Natural killer cell (primary cell): ENCODE data around the gene CTSH. TPM values are rescaled to one million over a fixed set of nuclear protein-coding genes. Genes with fewer than 3 reads are reported as not detected.

Experiments used
- ATAC-seq, 3 donors: fragments of 150-1000 bp in 2 of 3; fragments of 200-7000 bp in 1 of 3; cut with Tn5 transposase; 1 replicate in 1 of 3; 2 replicates in 2 of 3; pipeline ENCODE4 v1.10.0; 2021; ENCODE audit warnings: mild to moderate bottlenecking in 2 of 3, moderate library complexity in 2 of 3
- DNase-seq, 2 donors: peaks; one replicate each; pipeline versions ENCODE4 v3.0.0 to v3.0.0-alpha.2; 2013 to 2021; ENCODE audit warnings: mixed read lengths in 1 of 2
- H3K27ac ChIP-seq: one replicate; pipeline ENCODE4 v1.5.1; 2013; ENCODE audit warnings: mild to moderate bottlenecking, low read length
- H3K27me3 ChIP-seq: one replicate; pipeline ENCODE4 v1.6.1; 2013; ENCODE audit warnings: low read length; ENCODE audit not compliant: control insufficient read depth, insufficient read depth
- H3K36me3 ChIP-seq: one replicate; pipeline ENCODE4 v1.6.1; 2013; ENCODE audit warnings: low read length; ENCODE audit not compliant: control insufficient read depth, insufficient read depth
- H3K4me1 ChIP-seq: one replicate; pipeline ENCODE4 v1.6.1; 2013; ENCODE audit warnings: low read length; ENCODE audit not compliant: control insufficient read depth, insufficient read depth
- H3K4me3 ChIP-seq: one replicate; pipeline ENCODE4 v1.5.1; 2013; ENCODE audit warnings: low read length
- H3K9me3 ChIP-seq: one replicate; pipeline ENCODE4 v1.6.1; 2013; ENCODE audit warnings: low read length; ENCODE audit not compliant: control insufficient read depth, insufficient read depth
- H3K27ac Mint-ChIP-seq, 2 donors: one replicate each; pipeline ENCODE4 v1.8.0; 2022; ENCODE audit warnings: mild to moderate bottlenecking in 2 of 2, mixed read lengths in 2 of 2, moderate library complexity in 1 of 2
- H3K27me3 Mint-ChIP-seq, 2 donors: one replicate each; pipeline ENCODE4 v1.8.0; 2022; ENCODE audit warnings: low read depth in 2 of 2, mixed read lengths in 2 of 2
- H3K36me3 Mint-ChIP-seq: one replicate; pipeline ENCODE4 v1.8.0; 2022; ENCODE audit warnings: mixed read lengths
- H3K4me1 Mint-ChIP-seq, 2 donors: one replicate each; pipeline ENCODE4 v1.8.0; 2022; ENCODE audit warnings: mixed read lengths in 2 of 2
- H3K4me3 Mint-ChIP-seq: one replicate; pipeline ENCODE4 v1.8.0; 2022; ENCODE audit warnings: mild to moderate bottlenecking, moderate library complexity, mixed read lengths
- H3K9me3 Mint-ChIP-seq, 2 donors: one replicate each; pipeline ENCODE4 v1.8.0; 2022; ENCODE audit warnings: mixed read lengths in 2 of 2
- CTCF ChIP-seq: fragments of 200-600 bp; IDR thresholded peaks from one replicate; pipeline ENCODE4 v1.8.0; 2022; ENCODE audit warnings: antibody characterized with exemption
- WGBS: methylation state at CpG from one replicate; pipeline ENCODE4 v1.1.7; 2013; ENCODE audit warnings: missing lambda C conversion rate; ENCODE audit not compliant: insufficient coverage; 5-methylcytosine and 5-hydroxymethylcytosine counted together
- intact Hi-C: fragments of 100-400 bp; cut with micrococcal nuclease; formaldehyde crosslinking; loops from one replicate; pipeline ENCODE4 v1.14.2; 2022
- total RNA-seq, 4 donors: library from RNA; stranded (reverse); fragments of 120-200 nt in 1 of 4; gene quantifications; one replicate each; pipeline versions ENCODE4 v1.2.3 to v1.2.4, GENCODE V29; 2013 to 2022

Gene CTSH
- total RNA-seq, 3 donors from 2014 or later (not counting 1 experiment from before 2014, with no cell fraction given) = 8.8 to 18.1 (median 9.7) TPM

- no peaks in the 10 kb centered on the region for H3K9me3 ChIP-seq
- no peaks in the 10 kb centered on the region for H3K9me3 Mint-ChIP-seq
- no peak for DNase-seq
- H3K27ac ChIP-seq = no peak overlapping the region
- H3K27ac Mint-ChIP-seq = no peak overlapping the region
- 55% methylated on average over 1 of the region's 1 CpG for WGBS
- no peak overlapping the region for H3K4me3 ChIP-seq
- H3K4me1 Mint-ChIP-seq = peaks cover 0 to 6% of the 10 kb centered on the region in 2 donors
- intact Hi-C loops = no loop called here
- peaks cover 3 to 23% of the 10 kb centered on the region in 2 donors for H3K27me3 Mint-ChIP-seq
- H3K36me3 Mint-ChIP-seq = no peaks in the 10 kb centered on the region
- H3K4me1 ChIP-seq = peaks cover 19% of the 10 kb centered on the region
- no peak overlapping the region for H3K4me3 Mint-ChIP-seq
- no peaks in the 10 kb centered on the region for H3K27me3 ChIP-seq
- no peak for TF ChIP-seq CTCF
- ATAC-seq = no peak
- no peaks in the 10 kb centered on the region for H3K36me3 ChIP-seq
Observed at GRCh38 chr15:78990278-78990677, 45.4 kb upstream of the CTSH start.

- H3K27ac Mint-ChIP-seq = no peak overlapping the region
- H3K27me3 ChIP-seq = no peaks in the 10 kb centered on the region
- H3K4me3 ChIP-seq = no peak overlapping the region
- 91% methylated on average over 7 of the region's 9 CpGs for WGBS
- H3K27me3 Mint-ChIP-seq = peaks cover 3 to 23% of the 10 kb centered on the region in 2 donors
- peaks cover 0 to 6% of the 10 kb centered on the region in 2 donors for H3K4me1 Mint-ChIP-seq
- H3K9me3 Mint-ChIP-seq = no peaks in the 10 kb centered on the region
- DNase-seq (no peak), ATAC-seq (no peak)
- no peaks in the 10 kb centered on the region for H3K36me3 Mint-ChIP-seq
- no peaks in the 10 kb centered on the region for H3K36me3 ChIP-seq
- no peaks in the 10 kb centered on the region for H3K9me3 ChIP-seq
- H3K4me1 ChIP-seq = peaks cover 19% of the 10 kb centered on the region
- H3K4me3 Mint-ChIP-seq = no peak overlapping the region
- TF ChIP-seq CTCF = no peak
- H3K27ac ChIP-seq = no peak overlapping the region
- intact Hi-C loops = no loop called here
Observed at GRCh38 chr15:78989701-78990240, 44.9 kb upstream of the CTSH start.

GRCh38 chr15:78988361-78988911 lies 43.6 kb upstream of the CTSH start:
- H3K36me3 ChIP-seq = no peaks in the 10 kb centered on the region
- peaks cover 0 to 6% of the 10 kb centered on the region in 2 donors for H3K4me1 Mint-ChIP-seq
- ATAC-seq = peak in 2 of 3 donors; percentile 15 to 25
- no peak overlapping the region for H3K27ac Mint-ChIP-seq
- H3K36me3 Mint-ChIP-seq = no peaks in the 10 kb centered on the region
- intact Hi-C loops = no loop called here
- H3K4me3 ChIP-seq = no peak overlapping the region
- WGBS = 21% methylated on average over 7 of the region's 7 CpGs
- H3K27ac ChIP-seq = no peak overlapping the region
- H3K27me3 Mint-ChIP-seq = peaks cover 3 to 27% of the 10 kb centered on the region in 2 donors
- DNase-seq = no peak
- no peaks in the 10 kb centered on the region for H3K9me3 Mint-ChIP-seq
- peaks cover 19% of the 10 kb centered on the region for H3K4me1 ChIP-seq
- H3K9me3 ChIP-seq = no peaks in the 10 kb centered on the region
- no peaks in the 10 kb centered on the region for H3K27me3 ChIP-seq
- H3K4me3 Mint-ChIP-seq = no peak overlapping the region
- no peak for TF ChIP-seq CTCF
